Upper lobe of left lung (tissue), 6 donors: ENCODE data around the gene PPM1D. TPM values are rescaled to one million over a fixed set of nuclear protein-coding genes. Genes with fewer than 3 reads are reported as not detected.

Experiments used
- ATAC-seq, 2 donors: fragments of 200-7000 bp; cut with Tn5 transposase; one replicate each; pipeline ENCODE4 v1.9.1; 2022; ENCODE audit warnings: mild to moderate bottlenecking in 2 of 2, moderate library complexity in 2 of 2; ENCODE audit not compliant: low FRiP score in 2 of 2
- DNase-seq, 2 donors: peaks; one replicate each; pipeline ENCODE4 v3.0.0-alpha.2; 2019 to 2020
- H3K27ac ChIP-seq, 4 donors: fragments of 200-600 bp; sonication (generic); one replicate each; pipeline ENCODE4 v1.5.1; 2016 to 2019
- H3K27me3 ChIP-seq, 4 donors: fragments of 200-600 bp; sonication (generic); one replicate each; pipeline ENCODE4 v1.5.1; 2017 to 2019
- H3K36me3 ChIP-seq, 4 donors: fragments of 200-600 bp; sonication (generic); one replicate each; pipeline ENCODE4 v1.5.1; 2016 to 2019
- H3K4me1 ChIP-seq, 4 donors: fragments of 200-600 bp; sonication (generic); one replicate each; pipeline ENCODE4 v1.5.1; 2018 to 2019
- H3K4me3 ChIP-seq, 4 donors: fragments of 200-600 bp; sonication (generic); one replicate each; pipeline ENCODE4 v1.5.1; 2017 to 2019; ENCODE audit warnings: mild to moderate bottlenecking in 2 of 4, moderate library complexity in 1 of 4
- H3K9me3 ChIP-seq, 4 donors: fragments of 200-600 bp; sonication (generic); one replicate each; pipeline ENCODE4 v1.5.1; 2018 to 2019
- CTCF ChIP-seq, 6 experiments: fragments of 450-650 bp in 4 of 6; fragments of 200-600 bp in 2 of 6; sonication (generic) in 2 of 6; IDR thresholded peaks; one replicate each; pipeline ENCODE4 v1.5.1; 2016 to 2019; ENCODE audit warnings: antibody characterized with exemption in 6 of 6
- EP300 ChIP-seq, 4 donors: sonication (generic); formaldehyde crosslinking; IDR thresholded peaks; one replicate each; pipeline ENCODE4 v1.5.1; 2017; ENCODE audit warnings: antibody characterized with exemption in 4 of 4, control low read depth in 2 of 4
- POLR2A ChIP-seq, 4 donors: fragments of 450-650 bp; IDR thresholded peaks; one replicate each; pipeline ENCODE4 v1.5.1; 2016 to 2017; ENCODE audit warnings: antibody characterized with exemption in 4 of 4, mild to moderate bottlenecking in 2 of 4
- POLR2AphosphoS5 ChIP-seq, 2 donors: sonication (generic); formaldehyde crosslinking; IDR thresholded peaks; one replicate each; pipeline ENCODE4 v1.5.1; 2017; ENCODE audit warnings: antibody characterized with exemption in 2 of 2
- WGBS, 2 donors: methylation state at CpG; one replicate each; pipeline ENCODE4 v1.1.5; 2017 to 2018; 5-methylcytosine and 5-hydroxymethylcytosine counted together
- total RNA-seq, 6 donors: library from RNA; depleted of rRNA in 4 of 6; stranded (reverse); fragments of >200 nt in 4 of 6; gene quantifications; one replicate each; pipeline versions ENCODE4 v1.1.0 to v1.2.1, GENCODE V29; 2016 to 2021
- donor health status: DM: no; HTN: no; CAD: no; lungs with moderate emphysema.
- donor health status: DM: no; HTN: yes; CAD: no; lungs with severe emphysema.

The PPM1D gene
- total RNA-seq, 6 donors from 2014 or later: 14.4 to 25.9 (median 19.8) TPM

- no peak for ATAC-seq
- no peak for DNase-seq
- no peak overlapping the region for H3K4me3 ChIP-seq
- no peak overlapping the region for H3K27ac ChIP-seq
- 56 to 83% methylated on average over 2 of the region's 2 CpGs for WGBS, 2 donors
- no peaks in the 10 kb centered on the region for H3K9me3 ChIP-seq
- TF ChIP-seq POLR2A (IDR thresholded peaks at IDR 0.05): no peak
- no peak for TF ChIP-seq EP300 (IDR thresholded peaks at IDR 0.05)
- no peak for TF ChIP-seq CTCF (IDR thresholded peaks at IDR 0.05)
- no peak for TF ChIP-seq POLR2AphosphoS5 (IDR thresholded peaks at IDR 0.05)
- H3K36me3 ChIP-seq: peaks cover 5 to 48% (median 27%) of the 10 kb centered on the region in 4 donors
- no peaks in the 10 kb centered on the region for H3K4me1 ChIP-seq
- H3K27me3 ChIP-seq: no peaks in the 10 kb centered on the region
Measured at GRCh38 chr17:60652454-60653247, 52.7 kb downstream of the PPM1D start.

- H3K36me3 ChIP-seq: peaks cover 3 to 50% (median 19%) of the 10 kb centered on the region in 4 donors
- WGBS, 2 donors: 95 to 100% methylated on average over 1 of the region's 1 CpG
- H3K4me1 ChIP-seq: no peaks in the 10 kb centered on the region
- TF ChIP-seq POLR2A (IDR thresholded peaks at IDR 0.05) (no peak), EP300 (IDR thresholded peaks at IDR 0.05) (no peak), POLR2AphosphoS5 (IDR thresholded peaks at IDR 0.05) (no peak), CTCF (IDR thresholded peaks at IDR 0.05) (no peak)
- no peak overlapping the region for H3K27ac ChIP-seq
- H3K27me3 ChIP-seq: no peaks in the 10 kb centered on the region
- no peak overlapping the region for H3K4me3 ChIP-seq
- no peak for DNase-seq
- ATAC-seq: no peak
- no peaks in the 10 kb centered on the region for H3K9me3 ChIP-seq
Measured at GRCh38 chr17:60653569-60653968, 53.6 kb downstream of the PPM1D start.

- Histone ChIP-seq H3K36me3 (peaks cover 0 to 35% (median 13%) of the 10 kb centered on the region in 4 donors), H3K27me3 (no peaks in the 10 kb centered on the region), H3K27ac (no peak overlapping the region), H3K9me3 (no peaks in the 10 kb centered on the region), H3K4me3 (no peak overlapping the region), H3K4me1 (no peaks in the 10 kb centered on the region)
- no peak for ATAC-seq
- DNase-seq: no peak
- 92 to 93% methylated on average over 5 of the region's 5 CpGs for WGBS, 2 donors
- TF ChIP-seq CTCF (IDR thresholded peaks at IDR 0.05): no peak
- TF ChIP-seq EP300 (IDR thresholded peaks at IDR 0.05): no peak
- no peak for TF ChIP-seq POLR2AphosphoS5 (IDR thresholded peaks at IDR 0.05)
- no peak for TF ChIP-seq POLR2A (IDR thresholded peaks at IDR 0.05)
Measured at GRCh38 chr17:60656499-60656898, 56.5 kb downstream of the PPM1D start.

GRCh38 chr17:60659156-60659555 lies 59.2 kb downstream of the PPM1D start:
- no peak for DNase-seq
- TF ChIP-seq POLR2A (IDR thresholded peaks at IDR 0.05): no peak
- H3K4me1 ChIP-seq: no peaks in the 10 kb centered on the region
- no peak overlapping the region for H3K4me3 ChIP-seq
- 69 to 75% methylated on average over 1 of the region's 1 CpG for WGBS, 2 donors
- peaks cover 5 to 50% (median 13%) of the 10 kb centered on the region in 4 donors for H3K36me3 ChIP-seq
- no peaks in the 10 kb centered on the region for H3K9me3 ChIP-seq
- no peaks in the 10 kb centered on the region for H3K27me3 ChIP-seq
- H3K27ac ChIP-seq: no peak overlapping the region
- ATAC-seq: no peak

GRCh38 chr17:60661489-60661888 lies 61.5 kb downstream of the PPM1D start:
- WGBS, 2 donors: 85 to 96% methylated on average over 2 of the region's 2 CpGs
- H3K36me3 ChIP-seq: peaks cover 5 to 69% (median 24%) of the 10 kb centered on the region in 4 donors
- H3K4me1 ChIP-seq: no peaks in the 10 kb centered on the region
- DNase-seq: no peak
- TF ChIP-seq POLR2A (IDR thresholded peaks at IDR 0.05) (no peak), POLR2AphosphoS5 (IDR thresholded peaks at IDR 0.05) (no peak), CTCF (IDR thresholded peaks at IDR 0.05) (no peak), EP300 (IDR thresholded peaks at IDR 0.05) (no peak)
- no peak overlapping the region for H3K27ac ChIP-seq
- ATAC-seq: no peak
- no peaks in the 10 kb centered on the region for H3K27me3 ChIP-seq
- no peak overlapping the region for H3K4me3 ChIP-seq
- no peaks in the 10 kb centered on the region for H3K9me3 ChIP-seq
